ENCODE measurements around the gene TBC1D8. TPM values are rescaled to one million over a fixed set of nuclear protein-coding genes. Genes with fewer than 3 reads are reported as not detected.

Gene TBC1D8
- total RNA-seq, 1 experiment from 2014 or later: 27.8 TPM

GRCh38 chr2:100963026-100963375, 188.2 kb downstream of the TBC1D8 start:
- DNase-seq (ENCODE audit: extremely low read depth, low read depth): no peak

GRCh38 chr2:100962366-100963025, 188.7 kb downstream of the TBC1D8 start:
- DNase-seq (ENCODE audit: extremely low read depth, low read depth): no peak

GRCh38 chr2:100960688-100961087, 190.5 kb downstream of the TBC1D8 start:
- no peak for DNase-seq (ENCODE audit: extremely low read depth, low read depth)

- no peak for DNase-seq (ENCODE audit: extremely low read depth, low read depth)
These were observed 191.8 kb downstream of the TBC1D8 start for GRCh38 chr2:100959225-100959880.

- DNase-seq (ENCODE audit: extremely low read depth, low read depth): no peak
These were observed 193.1 kb downstream of the TBC1D8 start for GRCh38 chr2:100957996-100958653.

Small RNA genes within 50 kb of the gene (small RNA-seq; reads per million reads assigned to genes)
- gene BBIP1P1: 0 reads per million in 2 experiments

Other genes starting within 250 kb of the TBC1D8 start
- gene RPL31, start 149.1 kb downstream of the TBC1D8 start, total RNA-seq (2014; rRNA removed; shearing (Covaris generic)): 2,918 and 3,119 TPM in 2 replicates
- gene CNOT11, start 101.5 kb upstream of the TBC1D8 start, total RNA-seq (2014; rRNA removed; shearing (Covaris generic)): 56.6 and 64.2 TPM in 2 replicates
- 45.4 and 52.0 TPM in 2 replicates for gene RNF149, start 157.3 kb upstream of the TBC1D8 start, total RNA-seq (2014; rRNA removed; shearing (Covaris generic))
- 0.10 and 0.20 TPM in 2 replicates for gene CREG2, start 236.1 kb upstream of the TBC1D8 start, total RNA-seq (2014; rRNA removed; shearing (Covaris generic))